ENCODE results near the gene LRP1B.

DNA sequence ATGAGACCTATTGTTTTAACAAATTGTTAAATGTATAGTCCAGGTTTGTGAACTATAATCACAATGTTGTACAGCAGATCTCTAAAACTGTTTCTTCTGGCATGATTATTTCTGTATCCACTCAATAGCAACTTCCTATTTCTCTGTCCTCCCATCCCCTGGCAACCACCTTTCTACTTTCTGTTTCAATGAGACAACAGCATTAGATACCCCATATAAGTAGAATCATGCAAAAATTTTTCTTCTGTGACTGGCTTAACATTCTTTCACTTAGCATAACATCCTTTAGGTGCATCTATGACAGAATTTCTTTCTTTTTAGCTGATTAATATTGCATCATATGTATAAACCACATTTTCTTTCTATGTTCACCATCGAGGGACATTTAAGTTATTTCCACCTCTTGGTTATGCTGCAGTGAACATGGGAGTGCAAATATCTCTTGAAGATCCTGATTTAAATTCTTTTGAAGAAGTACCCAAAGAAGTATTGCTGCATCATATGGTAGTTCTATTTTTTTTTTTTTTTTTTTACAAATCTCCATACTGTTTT lies 713.5 kb downstream of the LRP1B start:
- TF ChIP-seq, protein P1, sequence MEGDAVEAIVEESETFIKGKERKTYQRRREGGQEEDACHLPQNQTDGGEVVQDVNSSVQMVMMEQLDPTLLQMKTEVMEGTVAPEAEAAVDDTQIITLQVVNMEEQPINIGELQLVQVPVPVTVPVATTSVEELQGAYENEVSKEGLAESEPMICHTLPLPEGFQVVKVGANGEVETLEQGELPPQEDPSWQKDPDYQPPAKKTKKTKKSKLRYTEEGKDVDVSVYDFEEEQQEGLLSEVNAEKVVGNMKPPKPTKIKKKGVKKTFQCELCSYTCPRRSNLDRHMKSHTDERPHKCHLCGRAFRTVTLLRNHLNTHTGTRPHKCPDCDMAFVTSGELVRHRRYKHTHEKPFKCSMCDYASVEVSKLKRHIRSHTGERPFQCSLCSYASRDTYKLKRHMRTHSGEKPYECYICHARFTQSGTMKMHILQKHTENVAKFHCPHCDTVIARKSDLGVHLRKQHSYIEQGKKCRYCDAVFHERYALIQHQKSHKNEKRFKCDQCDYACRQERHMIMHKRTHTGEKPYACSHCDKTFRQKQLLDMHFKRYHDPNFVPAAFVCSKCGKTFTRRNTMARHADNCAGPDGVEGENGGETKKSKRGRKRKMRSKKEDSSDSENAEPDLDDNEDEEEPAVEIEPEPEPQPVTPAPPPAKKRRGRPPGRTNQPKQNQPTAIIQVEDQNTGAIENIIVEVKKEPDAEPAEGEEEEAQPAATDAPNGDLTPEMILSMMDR (IDR thresholded peaks at IDR 0.05), result no peak
- TF ChIP-seq RFX5 (IDR thresholded peaks at IDR 0.05), result no peak

Measured in A549 (cell line).